K562 (cell line): ENCODE measurements around the gene CTDNEP1. TPM values are rescaled to one million over a fixed set of nuclear protein-coding genes. Genes with fewer than 3 reads are reported as not detected.

ENCODE experiments used
- BRCA1 ChIP-seq, 2 experiments: fragments of 450-650 bp in 1 of 2; sonication (generic) in 1 of 2; formaldehyde crosslinking in 1 of 2; IDR thresholded peaks; 2 replicates each; pipeline versions ENCODE4 v1.5.0 to v1.6.1; 2017 to 2020; ENCODE audit warnings: mild to moderate bottlenecking in 1 of 2, missing genetic modification reagents in 1 of 2
- CAMTA2 ChIP-seq: fragments of 250-450 bp; sonication (Bioruptor Pico); conservative IDR thresholded peaks from 2 replicates; pipeline ENCODE4 v1.5.1; 2022
- E2F5 ChIP-seq: sonication (generic); formaldehyde crosslinking; IDR thresholded peaks from 2 replicates; pipeline ENCODE4 v1.8.0; 2022; ENCODE audit warnings: mild to moderate bottlenecking, missing genetic modification reagents
- GTF2E2 ChIP-seq: fragments of 200-800 bp; sonication (Bioruptor generic); IDR thresholded peaks from 2 replicates; pipeline ENCODE4 v1.6.1; 2016; ENCODE audit warnings: missing genetic modification characterization, missing compliant biosample characterization
- MAFK ChIP-seq: IDR thresholded peaks from 2 replicates; pipeline ENCODE4 v1.6.1; 2011; ENCODE audit warnings: low read length, improper control_type of control experiment
- NR0B1 ChIP-seq: fragments of 450-650 bp; IDR thresholded peaks from one replicate; pipeline ENCODE4 v1.6.1; 2018; ENCODE audit warnings: mild to moderate bottlenecking, moderate library complexity; ENCODE audit not compliant: partially characterized antibody
- PRMT5 ChIP-seq: sonication (generic); formaldehyde crosslinking; IDR thresholded peaks from 2 replicates; pipeline ENCODE4 v1.5.0; 2020; ENCODE audit warnings: missing genetic modification reagents
- PTBP1 ChIP-seq: fragments of 200-400 bp; formaldehyde crosslinking; IDR thresholded peaks from 2 replicates; pipeline ENCODE4 v1.6.1; 2017; ENCODE audit warnings: low read depth, low read length
- REST ChIP-seq, 2 experiments: fragments of 450-650 bp; formaldehyde crosslinking in 1 of 2; IDR thresholded peaks; 2 replicates each; pipeline versions ENCODE4 v1.4.0 to v1.6.1; 2014 to 2020; ENCODE audit warnings: mild to moderate bottlenecking in 2 of 2, borderline replicate concordance in 1 of 2, low read depth in 1 of 2
- SIX5 ChIP-seq, 2 experiments: IDR thresholded peaks; 2 replicates each; pipeline ENCODE4 v1.6.1; 2011; ENCODE audit warnings: low read length in 2 of 2, borderline replicate concordance in 1 of 2, low read depth in 1 of 2, mild to moderate bottlenecking in 1 of 2, moderate library complexity in 1 of 2; ENCODE audit not compliant: insufficient read depth in 1 of 2
- SMAD1 ChIP-seq: fragments of 150-350 bp; IDR thresholded peaks from 2 replicates; pipeline ENCODE4 v1.6.1; 2014; ENCODE audit warnings: low read length, low read depth; ENCODE audit not compliant: partially characterized antibody
- SMARCA5 ChIP-seq: fragments of 450-650 bp; IDR thresholded peaks from 2 replicates; pipeline ENCODE4 v1.6.1; 2016
- ZBTB8A ChIP-seq: fragments of 450-650 bp; IDR thresholded peaks from 2 replicates; pipeline ENCODE4 v1.6.1; 2018; ENCODE audit warnings: mild to moderate bottlenecking, moderate library complexity; ENCODE audit not compliant: partially characterized antibody
- ZFX ChIP-seq: sonication (generic); formaldehyde crosslinking; IDR thresholded peaks from 2 replicates; pipeline ENCODE4 v1.8.0; 2022; ENCODE audit warnings: mild to moderate bottlenecking, missing genetic modification reagents, moderate library complexity
- ZNF280B ChIP-seq: fragments of 250-450 bp; sonication (Bioruptor Pico); IDR thresholded peaks from 2 replicates; pipeline ENCODE4 v1.5.1; 2021; ENCODE audit warnings: mild to moderate bottlenecking
- ZNF699 ChIP-seq: fragments of 250-450 bp; sonication (Bioruptor Pico); IDR thresholded peaks from 2 replicates; pipeline ENCODE4 v1.8.0; 2021; ENCODE audit warnings: mild to moderate bottlenecking, moderate library complexity; ENCODE audit not compliant: insufficient replicate concordance
- polyA plus RNA-seq, 8 experiments: library from polyadenylated mRNA; depleted of rRNA in 4 of 8; stranded (reverse) in 5 of 8; unstranded in 3 of 8; fragments of >200 nt; fragmentation: Nextera tagmentation in 2 of 8; fragmentation: Illumina TruSeq in 1 of 8; extraction: Ambion mirVana in 2 of 8; extraction: Trizol in 1 of 8; gene quantifications; 2 replicates each; pipeline versions ENCODE4 v1.2.1 to v1.2.3, GENCODE V29; 2011 to 2014; ENCODE audit warnings: inconsistent platforms in 1 of 8, missing spikeins in 1 of 8
- total RNA-seq, 7 experiments: library from RNA; depleted of rRNA in 6 of 7; stranded (reverse); fragments of >200 nt in 6 of 7; fragmentation: Illumina TruSeq in 2 of 7; extraction: Trizol in 2 of 7; gene quantifications; 2 replicates each; pipeline versions ENCODE4 v1.2.1 to v1.2.3, GENCODE V29; 2011 to 2021; ENCODE audit warnings: low replicate concordance in 1 of 7

The CTDNEP1 gene
- total and polyA plus RNA-seq, 9 of the 15 experiments (the other 6 are each of a cell fraction or from before 2014, with no cell fraction given), result 10.7 to 150 (median 28.5) TPM

GRCh38 chr17:7280519-7281073 lies 29.1 kb upstream of the CTDNEP1 start (continued):
- TF ChIP-seq PTBP1, result no peak
- TF ChIP-seq ZNF699, result no peak
- TF ChIP-seq PRMT5 (CRISPR knock-in tag), result no peak
- TF ChIP-seq E2F5 (CRISPR knock-in tag), result 0 out of 2 replicates have a peak, but pooled peaks have one; percentile 16
- TF ChIP-seq NR0B1, result no peak
- TF ChIP-seq SIX5 (IDR thresholded peaks at IDR 0.05; ENCODE audit: borderline replicate concordance in 1 of 2, insufficient read depth in 1 of 2, low read depth in 1 of 2, low read length in 2 of 2), result no peak
- TF ChIP-seq GTF2E2 (tag), result no peak
- TF ChIP-seq BRCA1 (IDR thresholded peaks at IDR 0.05), result no peak
- TF ChIP-seq BRCA1 (CRISPR knock-in tag; IDR thresholded peaks at IDR 0.05), result no peak
- no peak for TF ChIP-seq ZFX
- peak; percentile 91 for TF ChIP-seq REST (IDR thresholded peaks at IDR 0.05; ENCODE audit: borderline replicate concordance)
- no peak for TF ChIP-seq REST (CRISPR knock-in tag; IDR thresholded peaks at IDR 0.05; ENCODE audit: low read depth)
- TF ChIP-seq CAMTA2 (CRISPR knock-in tag), result no peak
- TF ChIP-seq ZBTB8A, result no peak
- TF ChIP-seq MAFK, result no peak
- TF ChIP-seq SMAD1, result no peak
- no peak for TF ChIP-seq ZNF280B (CRISPR knock-in tag)
- no peak for TF ChIP-seq SMARCA5
